Trophoblast cell (in vitro differentiated cells and primary cell): ENCODE measurements around the gene CEP89.
"Not testable (repeated sequence)": the region's sequence is repeated elsewhere in the genome, so short reads cannot be mapped to it uniquely, and the experiment has no call there.

Experiments
- DNase-seq, 2 donors: peaks; one replicate each; pipeline ENCODE4 v3.0.0-alpha.2; 2016
- H2AFZ ChIP-seq: 2 replicates; pipeline ENCODE4 v1.6.1; 2013; ENCODE audit warnings: low read length, moderate library complexity, mild to moderate bottlenecking; ENCODE audit not compliant: insufficient read depth, poor library complexity
- H2AK5ac ChIP-seq: 2 replicates; pipeline ENCODE4 v1.6.1; 2013; ENCODE audit warnings: mild to moderate bottlenecking, low read length
- H2BK120ac ChIP-seq: 2 replicates; pipeline ENCODE4 v1.6.1; 2013; ENCODE audit warnings: low read length, mild to moderate bottlenecking, moderate library complexity; ENCODE audit not compliant: insufficient read depth, poor library complexity
- H2BK12ac ChIP-seq: 2 replicates; pipeline ENCODE4 v1.6.1; 2013; ENCODE audit warnings: mild to moderate bottlenecking, low read length, moderate library complexity
- H2BK5ac ChIP-seq: 2 replicates; pipeline ENCODE4 v1.6.1; 2013; ENCODE audit warnings: low read length, low read depth, moderate library complexity, mild to moderate bottlenecking; ENCODE audit not compliant: poor library complexity
- H3K14ac ChIP-seq: 2 replicates; pipeline ENCODE4 v1.6.1; 2013; ENCODE audit warnings: mild to moderate bottlenecking, low read length
- H3K18ac ChIP-seq: 2 replicates; pipeline ENCODE4 v1.6.1; 2013; ENCODE audit warnings: mild to moderate bottlenecking, low read length
- H3K23ac ChIP-seq: 2 replicates; pipeline ENCODE4 v1.6.1; 2013; ENCODE audit warnings: low read length
- H3K27ac ChIP-seq: 2 replicates; pipeline ENCODE4 v1.5.1; 2013; ENCODE audit warnings: low read depth, mild to moderate bottlenecking, inconsistent platforms, low read length, moderate library complexity
- H3K27me3 ChIP-seq: 2 replicates; pipeline ENCODE4 v1.6.1; 2013; ENCODE audit warnings: inconsistent platforms, mild to moderate bottlenecking, low read length, moderate library complexity; ENCODE audit not compliant: insufficient read depth
- H3K36me3 ChIP-seq, 2 experiments: 1 replicate in 1 of 2; 2 replicates in 1 of 2; pipeline ENCODE4 v1.6.1; 2013; ENCODE audit warnings: low read length in 2 of 2, mild to moderate bottlenecking in 2 of 2, moderate library complexity in 1 of 2; ENCODE audit not compliant: insufficient read depth in 2 of 2, control insufficient read depth in 1 of 2
- H3K4ac ChIP-seq: 2 replicates; pipeline ENCODE4 v1.6.1; 2013; ENCODE audit warnings: low read depth, mild to moderate bottlenecking, low read length, moderate library complexity
- H3K4me1 ChIP-seq, 2 experiments: 1 replicate in 1 of 2; 2 replicates in 1 of 2; pipeline ENCODE4 v1.6.1; 2013; ENCODE audit warnings: low read length in 2 of 2, mild to moderate bottlenecking in 2 of 2, moderate library complexity in 1 of 2; ENCODE audit not compliant: insufficient read depth in 2 of 2, control insufficient read depth in 1 of 2
- H3K4me2 ChIP-seq: 2 replicates; pipeline ENCODE4 v1.6.1; 2013; ENCODE audit warnings: inconsistent platforms, mild to moderate bottlenecking, low read length, moderate library complexity
- H3K4me3 ChIP-seq: 2 replicates; pipeline ENCODE4 v1.5.1; 2013; ENCODE audit warnings: mild to moderate bottlenecking, low read depth, low read length, inconsistent platforms
- H3K79me1 ChIP-seq: one replicate; pipeline ENCODE4 v1.6.1; 2013; ENCODE audit warnings: low read length
- H3K79me2 ChIP-seq: 2 replicates; pipeline ENCODE4 v1.6.1; 2013; ENCODE audit warnings: low read length, mild to moderate bottlenecking; ENCODE audit not compliant: control insufficient read depth, insufficient read depth, poor library complexity
- H3K9ac ChIP-seq: 2 replicates; pipeline ENCODE4 v1.6.1; 2013; ENCODE audit warnings: mild to moderate bottlenecking, low read length
- H3K9me3 ChIP-seq: 2 replicates; pipeline ENCODE4 v1.6.1; 2013; ENCODE audit warnings: low read depth, mild to moderate bottlenecking, control low read depth, inconsistent platforms, low read length; ENCODE audit not compliant: insufficient read depth
- H4K12ac ChIP-seq: 2 replicates; pipeline ENCODE4 v1.6.1; 2013; ENCODE audit warnings: low read depth, mild to moderate bottlenecking, low read length, moderate library complexity
- H4K8ac ChIP-seq: 2 replicates; pipeline ENCODE4 v1.6.1; 2013; ENCODE audit warnings: low read depth, mild to moderate bottlenecking, low read length, moderate library complexity
- H4K91ac ChIP-seq: one replicate; pipeline ENCODE4 v1.6.1; 2013; ENCODE audit warnings: low read depth, mild to moderate bottlenecking, low read length, moderate library complexity
- WGBS: extraction: QIAGEN DNeasy Blood & Tissue Kit; methylation state at CpG from one replicate; pipeline ENCODE4 v1.1.7; 2013; ENCODE audit warnings: missing lambda C conversion rate; ENCODE audit not compliant: insufficient read length, insufficient coverage; ENCODE audit errors: extremely low coverage; 5-methylcytosine and 5-hydroxymethylcytosine counted together

CEP89 gene

DNA sequence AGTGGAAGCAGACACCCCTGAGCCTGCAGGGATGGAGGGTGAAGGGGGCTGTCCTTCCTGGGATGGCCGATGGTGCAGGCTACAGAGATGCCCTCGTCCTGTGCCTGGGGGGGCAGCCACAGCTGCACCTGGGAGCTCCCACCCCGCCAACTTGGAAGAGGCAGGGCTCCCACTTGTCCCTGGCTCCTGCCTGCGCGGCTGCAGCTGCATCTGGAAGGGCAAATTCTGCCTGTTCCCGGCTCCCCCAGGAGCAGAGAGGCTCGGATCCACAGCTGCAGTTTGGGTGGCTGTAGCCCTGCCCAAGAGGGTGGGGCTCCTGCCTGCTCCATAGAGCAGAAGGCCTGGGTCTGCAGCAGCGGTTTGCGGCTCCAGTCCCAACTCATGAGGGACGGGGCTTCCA, 2.2 kb downstream of the CEP89 start:
- no peak overlapping the region for H4K91ac ChIP-seq
- no peak overlapping the region for H2AK5ac ChIP-seq
- H3K18ac ChIP-seq = no peak overlapping the region
- no peak overlapping the region for H3K27ac ChIP-seq
- H3K23ac ChIP-seq = no peak overlapping the region
- no CpG with 5 or more reads among the region's 10 CpGs for WGBS
- H3K14ac ChIP-seq = no peak overlapping the region
- H3K36me3 ChIP-seq = peaks cover 11 to 19% of the 10 kb centered on the region in 2 experiments
- H2AFZ ChIP-seq = no peak overlapping the region
- no peak overlapping the region for H2BK12ac ChIP-seq
- no peaks in the 10 kb centered on the region for H3K27me3 ChIP-seq
- H3K4me2 ChIP-seq = no peak overlapping the region
- DNase-seq = no peak
- H3K9ac ChIP-seq = no peak overlapping the region
- H4K12ac ChIP-seq = no peak overlapping the region
- no peak overlapping the region for H2BK5ac ChIP-seq
- H3K9me3 ChIP-seq = no peaks in the 10 kb centered on the region
- H2BK120ac ChIP-seq = no peak overlapping the region
- no peak overlapping the region for H4K8ac ChIP-seq
- no peak overlapping the region for H3K4me3 ChIP-seq
- peaks cover 3 to 4% of the 10 kb centered on the region in 2 experiments for H3K4me1 ChIP-seq
- no peak overlapping the region for H3K4ac ChIP-seq
- H3K79me2 ChIP-seq = peaks cover 4% of the 10 kb centered on the region
- peaks cover 3% of the 10 kb centered on the region for H3K79me1 ChIP-seq

DNA sequence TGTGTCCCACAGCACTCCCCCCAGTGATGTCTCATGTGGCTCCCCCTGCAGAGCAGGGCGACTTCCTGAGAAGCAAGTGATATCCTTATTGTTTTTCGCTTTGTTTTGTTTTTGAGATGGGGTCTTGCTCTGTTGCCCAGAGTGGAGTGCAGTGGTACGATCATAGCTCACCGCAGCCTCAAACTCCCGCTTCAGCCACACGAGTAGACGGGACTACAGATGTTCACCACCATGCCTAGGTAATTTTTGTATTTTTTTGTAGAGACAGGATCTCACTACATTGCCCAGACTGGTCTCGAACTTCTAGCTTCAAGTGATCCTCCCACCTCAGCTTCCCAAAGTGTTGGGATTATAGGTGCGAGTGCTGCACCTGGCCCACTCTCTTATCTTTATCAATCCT, 5.0 kb downstream of the CEP89 start:
- H3K27me3 ChIP-seq = no peaks in the 10 kb centered on the region

DNA sequence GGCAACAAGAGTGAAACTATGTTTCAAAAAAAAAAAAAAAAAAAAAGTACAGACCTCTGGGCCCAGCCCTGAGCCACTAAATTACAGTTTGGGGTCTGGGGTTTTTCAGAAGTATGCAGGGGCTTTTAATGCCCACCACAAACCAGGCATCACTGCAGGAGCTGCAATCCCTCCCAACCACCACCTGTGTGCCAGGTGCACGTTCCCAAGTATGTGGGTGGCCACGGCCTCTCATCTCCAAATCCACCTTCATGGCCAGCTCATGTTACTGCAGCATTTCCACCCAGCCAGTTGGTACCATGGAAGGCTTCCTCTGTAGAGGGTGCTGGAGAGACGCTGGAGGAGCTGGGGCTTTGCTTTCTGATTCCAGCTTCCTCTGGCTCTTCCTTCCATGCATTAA, 26.5 kb downstream of the CEP89 start:
- Histone ChIP-seq H3K9me3 (no peaks in the 10 kb centered on the region), H3K9ac (no peak overlapping the region), H3K27ac (no peak overlapping the region), H3K4me2 (no peak overlapping the region), H2BK120ac (no peak overlapping the region), H4K8ac (no peak overlapping the region), H3K4me3 (no peak overlapping the region), H3K4ac (no peak overlapping the region), H3K4me1 (no peaks in the 10 kb centered on the region), H3K23ac (no peak overlapping the region), H2BK5ac (no peak overlapping the region), H4K12ac (no peak overlapping the region), H2AFZ (no peak overlapping the region), H3K14ac (no peak overlapping the region), H3K79me2 (no peaks in the 10 kb centered on the region), H3K27me3 (no peaks in the 10 kb centered on the region), H3K79me1 (no peaks in the 10 kb centered on the region), H2BK12ac (no peak overlapping the region), H2AK5ac (no peak overlapping the region), H3K36me3 (peaks cover 22 to 42% of the 10 kb centered on the region in 2 experiments), H3K18ac (no peak overlapping the region), H4K91ac (no peak overlapping the region)
- no peak for DNase-seq
- no CpG with 5 or more reads among the region's 3 CpGs for WGBS

More for the DNA sequence above, 5.0 kb downstream of the CEP89 start:
- H4K8ac ChIP-seq = no peak overlapping the region
- no peak overlapping the region for H3K23ac ChIP-seq
- H2AK5ac ChIP-seq = no peak overlapping the region
- peaks cover 3 to 4% of the 10 kb centered on the region in 2 experiments for H3K4me1 ChIP-seq
- H3K9me3 ChIP-seq = no peaks in the 10 kb centered on the region
- H3K36me3 ChIP-seq = peaks cover 11 to 29% of the 10 kb centered on the region in 2 experiments
- no peak overlapping the region for H2BK5ac ChIP-seq
- H3K18ac ChIP-seq = no peak overlapping the region
- no peak overlapping the region for H3K4me3 ChIP-seq
- H4K12ac ChIP-seq = no peak overlapping the region
- peaks cover 4% of the 10 kb centered on the region for H3K79me2 ChIP-seq
- H3K14ac ChIP-seq = no peak overlapping the region
- no peak overlapping the region for H3K4ac ChIP-seq
- H3K27ac ChIP-seq = no peak overlapping the region
- no CpG with 5 or more reads among the region's 9 CpGs for WGBS
- H3K4me2 ChIP-seq = no peak overlapping the region
- DNase-seq = no peak
- no peak overlapping the region for H2AFZ ChIP-seq
- H3K9ac ChIP-seq = no peak overlapping the region
- H3K79me1 ChIP-seq = no peaks in the 10 kb centered on the region
- no peak overlapping the region for H2BK12ac ChIP-seq
- H2BK120ac ChIP-seq = no peak overlapping the region
- H4K91ac ChIP-seq = no peak overlapping the region

DNA sequence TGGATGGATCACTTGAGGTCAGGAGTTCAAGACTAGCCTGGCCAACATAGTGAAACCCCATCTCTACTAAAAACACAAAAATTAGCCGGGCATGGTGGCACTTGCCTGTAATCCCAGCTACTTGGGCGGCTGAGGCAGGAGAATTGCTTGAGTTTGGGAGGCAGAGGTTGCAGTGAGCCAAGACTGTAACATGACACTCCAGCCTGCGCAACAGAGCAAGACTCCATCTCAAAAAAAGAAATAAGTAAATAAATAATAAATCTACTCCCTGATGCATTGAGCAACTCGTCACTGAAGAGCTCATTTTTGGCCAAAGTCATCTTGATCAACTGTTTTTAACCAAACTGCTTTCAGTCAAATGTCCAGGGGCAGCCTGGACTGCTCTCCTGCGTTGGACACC, 30.5 kb downstream of the CEP89 start:
- H3K4me3 ChIP-seq, H2BK120ac ChIP-seq, H4K8ac ChIP-seq, H2AK5ac ChIP-seq, H2BK12ac ChIP-seq, H3K4ac ChIP-seq, H3K14ac ChIP-seq, H3K79me1 ChIP-seq, H3K18ac ChIP-seq, H3K27ac ChIP-seq, H3K27me3 ChIP-seq, H3K9ac ChIP-seq, H2AFZ ChIP-seq, DNase-seq, H3K4me1 ChIP-seq, H4K91ac ChIP-seq, H3K23ac ChIP-seq, H3K9me3 ChIP-seq, H3K79me2 ChIP-seq, H2BK5ac ChIP-seq, H4K12ac ChIP-seq, H3K4me2 ChIP-seq: not testable (repeated sequence)
- peaks cover 23 to 44% of the 10 kb centered on the region in 2 experiments for H3K36me3 ChIP-seq
- no CpG with 5 or more reads among the region's 5 CpGs for WGBS
